ENCODE results near the gene JAG1.

JAG1 gene

GRCh38 chr20:10680571-10680970, 6.8 kb upstream of the JAG1 start:
- Histone ChIP-seq H3K23ac (ENCODE audit: low read depth, low read length, poor library complexity) (no peak overlapping the region), H2AFZ (ENCODE audit: low read length) (no peak overlapping the region), H3K9ac (ENCODE audit: low read depth, low read length, poor library complexity) (no peak overlapping the region), H3K4me2 (ENCODE audit: insufficient read depth, low read length, poor library complexity, severe bottlenecking) (no peak overlapping the region), H2AK5ac (ENCODE audit: low read depth, low read length) (no peak overlapping the region), H2BK15ac (ENCODE audit: low read length) (no peak overlapping the region), H3K36me3 (replicated peaks in 1 of 2; ENCODE audit: control insufficient read depth in 2 of 2, insufficient read depth in 2 of 2, low read length in 2 of 2) (no peaks in the 10 kb centered on the region), H3K4ac (ENCODE audit: low read length) (no peak overlapping the region), H2BK120ac (ENCODE audit: low read depth, low read length) (no peak overlapping the region), H3K4me1 (ENCODE audit: control insufficient read depth in 2 of 2, insufficient read depth in 1 of 2, low read depth in 1 of 2, low read length in 2 of 2) (no peaks in the 10 kb centered on the region), H2BK12ac (ENCODE audit: low read length) (no peak overlapping the region), H3K18ac (ENCODE audit: low read length) (no peak overlapping the region), H4K91ac (ENCODE audit: low read depth, low read length, poor library complexity) (no peak overlapping the region), H4K8ac (ENCODE audit: low read depth, low read length) (no peak overlapping the region), H3K27me3 (ENCODE audit: control insufficient read depth in 3 of 3, insufficient read depth in 3 of 3, low read depth in 1 of 3, low read length in 3 of 3) (no peaks in the 10 kb centered on the region), H3K27ac (replicated peaks; ENCODE audit: low read length) (no peak overlapping the region), H3K9me3 (replicated peaks in 1 of 2; ENCODE audit: control insufficient read depth in 2 of 2, insufficient read depth in 1 of 2, low read depth in 1 of 2, low read length in 2 of 2) (no peaks in the 10 kb centered on the region), H3K14ac (ENCODE audit: low read length) (no peak overlapping the region), H3K4me3 (ENCODE audit: low read length in 2 of 2) (no peak overlapping the region), H3K79me1 (ENCODE audit: low read depth, low read length) (no peaks in the 10 kb centered on the region), H2BK5ac (ENCODE audit: low read length) (no peak overlapping the region)
- WGBS, 2 donors (ENCODE audit: extremely low coverage in 2 of 2, insufficient read length in 2 of 2, insufficient replicate concordance in 1 of 2): no CpG with 5 or more reads among the region's 4 CpGs
- no peak for DNase-seq (ENCODE audit: low spot score)

GRCh38 chr20:10679269-10679668, 5.5 kb upstream of the JAG1 start:
- no peak overlapping the region for H2AFZ ChIP-seq (ENCODE audit: low read length)
- H2BK5ac ChIP-seq (ENCODE audit: low read length): no peak overlapping the region
- H2BK15ac ChIP-seq (ENCODE audit: low read length): no peak overlapping the region
- no peak overlapping the region for H3K18ac ChIP-seq (ENCODE audit: low read length)
- no CpG with 5 or more reads among the region's 4 CpGs for WGBS, 2 donors (ENCODE audit: extremely low coverage in 2 of 2, insufficient read length in 2 of 2, insufficient replicate concordance in 1 of 2)
- H3K36me3 ChIP-seq (replicated peaks in 1 of 2; ENCODE audit: control insufficient read depth in 2 of 2, insufficient read depth in 2 of 2, low read length in 2 of 2): no peaks in the 10 kb centered on the region
- no peak overlapping the region for H3K9ac ChIP-seq (ENCODE audit: low read depth, low read length, poor library complexity)
- H3K4me2 ChIP-seq (ENCODE audit: insufficient read depth, low read length, poor library complexity, severe bottlenecking): no peak overlapping the region
- H3K27me3 ChIP-seq (ENCODE audit: control insufficient read depth in 3 of 3, insufficient read depth in 3 of 3, low read depth in 1 of 3, low read length in 3 of 3): no peaks in the 10 kb centered on the region
- H4K8ac ChIP-seq (ENCODE audit: low read depth, low read length): no peak overlapping the region
- H2BK120ac ChIP-seq (ENCODE audit: low read depth, low read length): no peak overlapping the region
- H3K9me3 ChIP-seq (replicated peaks in 1 of 2; ENCODE audit: control insufficient read depth in 2 of 2, insufficient read depth in 1 of 2, low read depth in 1 of 2, low read length in 2 of 2): no peaks in the 10 kb centered on the region
- H3K23ac ChIP-seq (ENCODE audit: low read depth, low read length, poor library complexity): no peak overlapping the region
- no peak overlapping the region for H2AK5ac ChIP-seq (ENCODE audit: low read depth, low read length)
- H2BK12ac ChIP-seq (ENCODE audit: low read length): no peak overlapping the region
- no peak overlapping the region for H4K91ac ChIP-seq (ENCODE audit: low read depth, low read length, poor library complexity)
- no peak overlapping the region for H3K4ac ChIP-seq (ENCODE audit: low read length)
- no peaks in the 10 kb centered on the region for H3K79me1 ChIP-seq (ENCODE audit: low read depth, low read length)
- no peak for DNase-seq (ENCODE audit: low spot score)
- H3K27ac ChIP-seq (replicated peaks; ENCODE audit: low read length): no peak overlapping the region
- H3K4me1 ChIP-seq (ENCODE audit: control insufficient read depth in 2 of 2, insufficient read depth in 1 of 2, low read depth in 1 of 2, low read length in 2 of 2): peaks cover 0 to 5% of the 10 kb centered on the region in 2 donors
- H3K14ac ChIP-seq (ENCODE audit: low read length): no peak overlapping the region
- H3K4me3 ChIP-seq (ENCODE audit: low read length in 2 of 2): no peak overlapping the region

- no peaks in the 10 kb centered on the region for H3K27me3 ChIP-seq (ENCODE audit: control insufficient read depth in 3 of 3, insufficient read depth in 3 of 3, low read depth in 1 of 3, low read length in 3 of 3)
- H2AK5ac ChIP-seq (ENCODE audit: low read depth, low read length): no peak overlapping the region
- peaks cover 13% of the 10 kb centered on the region for H3K79me1 ChIP-seq (ENCODE audit: low read depth, low read length)
- no peak overlapping the region for H2BK5ac ChIP-seq (ENCODE audit: low read length)
- H2BK15ac ChIP-seq (ENCODE audit: low read length): no peak overlapping the region
- H2AFZ ChIP-seq (ENCODE audit: low read length): no peak overlapping the region
- no peak overlapping the region for H3K23ac ChIP-seq (ENCODE audit: low read depth, low read length, poor library complexity)
- H4K91ac ChIP-seq (ENCODE audit: low read depth, low read length, poor library complexity): no peak overlapping the region
- H4K8ac ChIP-seq (ENCODE audit: low read depth, low read length): no peak overlapping the region
- no peak overlapping the region for H3K4ac ChIP-seq (ENCODE audit: low read length)
- peaks cover 5% of the 10 kb centered on the region in 2 donors for H3K4me1 ChIP-seq (ENCODE audit: control insufficient read depth in 2 of 2, insufficient read depth in 1 of 2, low read depth in 1 of 2, low read length in 2 of 2)
- no peak overlapping the region for H3K27ac ChIP-seq (replicated peaks; ENCODE audit: low read length)
- H2BK120ac ChIP-seq (ENCODE audit: low read depth, low read length): no peak overlapping the region
- no peaks in the 10 kb centered on the region for H3K9me3 ChIP-seq (replicated peaks in 1 of 2; ENCODE audit: control insufficient read depth in 2 of 2, insufficient read depth in 1 of 2, low read depth in 1 of 2, low read length in 2 of 2)
- H3K18ac ChIP-seq (ENCODE audit: low read length): no peak overlapping the region
- no peak overlapping the region for H3K4me2 ChIP-seq (ENCODE audit: insufficient read depth, low read length, poor library complexity, severe bottlenecking)
- peaks cover 0 to 7% of the 10 kb centered on the region in 2 donors for H3K36me3 ChIP-seq (replicated peaks in 1 of 2; ENCODE audit: control insufficient read depth in 2 of 2, insufficient read depth in 2 of 2, low read length in 2 of 2)
- no peak overlapping the region for H2BK12ac ChIP-seq (ENCODE audit: low read length)
- no CpG with 5 or more reads among the region's 3 CpGs for WGBS, 2 donors (ENCODE audit: extremely low coverage in 2 of 2, insufficient read length in 2 of 2, insufficient replicate concordance in 1 of 2)
- no peak overlapping the region for H3K9ac ChIP-seq (ENCODE audit: low read depth, low read length, poor library complexity)
- DNase-seq (ENCODE audit: low spot score): no peak
- H3K4me3 ChIP-seq (ENCODE audit: low read length in 2 of 2): no peak overlapping the region
- H3K14ac ChIP-seq (ENCODE audit: low read length): no peak overlapping the region
Measured at GRCh38 chr20:10676518-10676917, 2.7 kb upstream of the JAG1 start.

GRCh38 chr20:10675450-10675848, 1.6 kb upstream of the JAG1 start:
- H4K8ac ChIP-seq (ENCODE audit: low read depth, low read length): no peak overlapping the region
- H3K4me2 ChIP-seq (ENCODE audit: insufficient read depth, low read length, poor library complexity, severe bottlenecking): peak overlapping the region; percentile 95
- no peak overlapping the region for H3K4ac ChIP-seq (ENCODE audit: low read length)
- no peak overlapping the region for H2AK5ac ChIP-seq (ENCODE audit: low read depth, low read length)
- peaks cover 0 to 16% of the 10 kb centered on the region in 2 donors for H3K36me3 ChIP-seq (replicated peaks in 1 of 2; ENCODE audit: control insufficient read depth in 2 of 2, insufficient read depth in 2 of 2, low read length in 2 of 2)
- H3K4me1 ChIP-seq (ENCODE audit: control insufficient read depth in 2 of 2, insufficient read depth in 1 of 2, low read depth in 1 of 2, low read length in 2 of 2): peaks cover 9 to 13% of the 10 kb centered on the region in 2 donors
- no peak overlapping the region for H4K91ac ChIP-seq (ENCODE audit: low read depth, low read length, poor library complexity)
- H2BK120ac ChIP-seq (ENCODE audit: low read depth, low read length): no peak overlapping the region
- no peak overlapping the region for H3K14ac ChIP-seq (ENCODE audit: low read length)
- H2BK15ac ChIP-seq (ENCODE audit: low read length): no peak overlapping the region
- H3K23ac ChIP-seq (ENCODE audit: low read depth, low read length, poor library complexity): no peak overlapping the region
- no peaks in the 10 kb centered on the region for H3K9me3 ChIP-seq (replicated peaks in 1 of 2; ENCODE audit: control insufficient read depth in 2 of 2, insufficient read depth in 1 of 2, low read depth in 1 of 2, low read length in 2 of 2)
- no peaks in the 10 kb centered on the region for H3K27me3 ChIP-seq (ENCODE audit: control insufficient read depth in 3 of 3, insufficient read depth in 3 of 3, low read depth in 1 of 3, low read length in 3 of 3)
- H2BK5ac ChIP-seq (ENCODE audit: low read length): no peak overlapping the region
- no CpG with 5 or more reads among the region's 4 CpGs for WGBS, 2 donors (ENCODE audit: extremely low coverage in 2 of 2, insufficient read length in 2 of 2, insufficient replicate concordance in 1 of 2)
- DNase-seq (ENCODE audit: low spot score): no peak
- no peak overlapping the region for H3K27ac ChIP-seq (replicated peaks; ENCODE audit: low read length)
- no peak overlapping the region for H3K9ac ChIP-seq (ENCODE audit: low read depth, low read length, poor library complexity)
- peak overlapping the region; percentile 98 for H2AFZ ChIP-seq (ENCODE audit: low read length)
- no peak overlapping the region for H2BK12ac ChIP-seq (ENCODE audit: low read length)
- H3K79me1 ChIP-seq (ENCODE audit: low read depth, low read length): peaks cover 15% of the 10 kb centered on the region
- H3K4me3 ChIP-seq (ENCODE audit: low read length in 2 of 2): no peak overlapping the region
- H3K18ac ChIP-seq (ENCODE audit: low read length): no peak overlapping the region

Data from neuronal stem cell (in vitro differentiated cells).